IMR-90 (cell line): ENCODE measurements around the gene VEGFA.

Experiments
- BHLHE40 ChIP-seq: fragments of 150-350 bp; IDR thresholded peaks from 2 replicates; pipeline ENCODE4 v1.6.1; 2016; ENCODE audit warnings: mild to moderate bottlenecking, low read depth, low read length
- CTCF ChIP-seq: conservative IDR thresholded peaks from 2 replicates; pipeline ENCODE4 v1.5.1; 2012; ENCODE audit warnings: mild to moderate bottlenecking, low read depth, low read length, improper control_type of control experiment
- FOS ChIP-seq: fragments of 150-350 bp; IDR thresholded peaks from 2 replicates; pipeline ENCODE4 v1.6.1; 2016; ENCODE audit warnings: low read depth, low read length
- POLR2A ChIP-seq: IDR thresholded peaks from 2 replicates; pipeline ENCODE4 v1.6.1; 2012; ENCODE audit warnings: mild to moderate bottlenecking, low read depth, low read length
- RCOR1 ChIP-seq: IDR thresholded peaks from 2 replicates; pipeline ENCODE4 v1.6.1; 2012; ENCODE audit warnings: mild to moderate bottlenecking, low read length, improper control_type of control experiment; ENCODE audit not compliant: insufficient replicate concordance

DNA sequence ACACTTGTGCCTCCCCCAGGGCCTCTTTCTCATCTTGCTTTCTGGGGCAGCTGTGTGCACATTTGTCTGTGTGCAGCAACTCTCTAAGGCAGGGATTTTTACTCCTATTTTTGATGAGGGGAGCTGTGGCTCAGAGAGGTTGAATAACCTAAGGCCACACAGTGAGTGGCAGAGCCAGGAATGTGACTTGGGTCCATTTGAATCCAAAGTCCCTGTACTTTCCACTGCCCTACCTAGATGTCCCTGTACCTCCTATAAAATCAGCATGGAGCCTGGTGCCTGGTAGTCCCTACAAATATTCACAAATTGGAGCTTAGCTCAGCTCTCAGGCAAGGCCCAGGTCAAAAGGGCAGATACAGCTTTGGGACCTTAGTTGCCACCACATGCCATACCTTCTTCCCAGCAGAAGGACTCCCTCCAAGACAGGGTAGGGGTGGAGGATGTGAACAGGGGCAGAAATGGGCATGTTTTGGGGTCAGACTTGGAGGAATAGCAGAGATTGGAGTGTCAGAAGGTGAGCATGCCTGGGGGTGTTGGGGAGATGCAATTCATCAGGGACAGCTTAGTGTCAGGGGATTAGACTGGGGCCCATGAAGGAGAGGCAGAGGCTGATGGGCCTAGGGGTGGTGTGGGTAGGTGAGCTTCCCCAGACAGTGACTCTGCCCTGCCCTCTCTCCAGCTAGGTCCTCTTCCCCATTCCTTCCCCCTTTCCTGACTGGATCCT is 4.1 kb upstream of the VEGFA start:
- TF ChIP-seq CTCF (no peak), RCOR1 (no peak), FOS (no peak), POLR2A (no peak), BHLHE40 (no peak)
